Stomach (tissue), 4 donors: ENCODE measurements around the gene RIC1.

Source experiments
- EP300 ChIP-seq: sonication (generic); formaldehyde crosslinking; IDR thresholded peaks from one replicate; pipeline ENCODE4 v1.6.1; 2017; ENCODE audit warnings: antibody characterized with exemption
- POLR2A ChIP-seq, 4 donors: fragments of 450-650 bp; IDR thresholded peaks; one replicate each; pipeline ENCODE4 v1.6.1; 2016; ENCODE audit warnings: antibody characterized with exemption in 4 of 4, control low read depth in 2 of 4, mild to moderate bottlenecking in 1 of 4, moderate library complexity in 1 of 4
- POLR2AphosphoS5 ChIP-seq, 3 donors: sonication (generic); formaldehyde crosslinking; IDR thresholded peaks; one replicate each; pipeline ENCODE4 v1.6.1; 2016; ENCODE audit warnings: antibody characterized with exemption in 3 of 3
- TF ChIP-seq, protein P1 (sequence below), 7 experiments: fragments of 450-650 bp in 4 of 7; fragments of 200-600 bp in 3 of 7; sonication (generic) in 3 of 7; IDR thresholded peaks; one replicate each; pipeline ENCODE4 v1.5.1; 2016 to 2019; ENCODE audit warnings: antibody characterized with exemption in 7 of 7, control low read depth in 2 of 7, mild to moderate bottlenecking in 1 of 7

DNA sequence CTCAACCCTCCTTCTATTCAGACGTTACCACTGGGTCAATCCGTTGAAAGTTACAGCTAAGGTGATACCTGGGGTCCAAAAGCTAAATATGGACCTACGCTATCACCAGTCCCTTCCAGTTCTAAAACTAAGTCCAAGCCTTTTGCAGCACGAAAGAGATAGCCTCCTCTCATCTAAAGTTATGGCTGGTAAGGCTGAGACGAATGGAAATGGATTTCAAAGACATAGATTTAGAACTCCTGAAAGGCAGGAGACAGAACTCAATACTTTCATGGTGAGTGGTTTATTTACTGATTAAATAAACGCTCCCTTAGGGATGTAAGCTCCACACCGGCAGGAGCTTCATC lies 751 bp upstream of the RIC1 start:
- TF ChIP-seq POLR2AphosphoS5 (IDR thresholded peaks at IDR 0.05) (no peak), EP300 (no peak), POLR2A (IDR thresholded peaks at IDR 0.05) (no peak)
- TF ChIP-seq, protein P1, sequence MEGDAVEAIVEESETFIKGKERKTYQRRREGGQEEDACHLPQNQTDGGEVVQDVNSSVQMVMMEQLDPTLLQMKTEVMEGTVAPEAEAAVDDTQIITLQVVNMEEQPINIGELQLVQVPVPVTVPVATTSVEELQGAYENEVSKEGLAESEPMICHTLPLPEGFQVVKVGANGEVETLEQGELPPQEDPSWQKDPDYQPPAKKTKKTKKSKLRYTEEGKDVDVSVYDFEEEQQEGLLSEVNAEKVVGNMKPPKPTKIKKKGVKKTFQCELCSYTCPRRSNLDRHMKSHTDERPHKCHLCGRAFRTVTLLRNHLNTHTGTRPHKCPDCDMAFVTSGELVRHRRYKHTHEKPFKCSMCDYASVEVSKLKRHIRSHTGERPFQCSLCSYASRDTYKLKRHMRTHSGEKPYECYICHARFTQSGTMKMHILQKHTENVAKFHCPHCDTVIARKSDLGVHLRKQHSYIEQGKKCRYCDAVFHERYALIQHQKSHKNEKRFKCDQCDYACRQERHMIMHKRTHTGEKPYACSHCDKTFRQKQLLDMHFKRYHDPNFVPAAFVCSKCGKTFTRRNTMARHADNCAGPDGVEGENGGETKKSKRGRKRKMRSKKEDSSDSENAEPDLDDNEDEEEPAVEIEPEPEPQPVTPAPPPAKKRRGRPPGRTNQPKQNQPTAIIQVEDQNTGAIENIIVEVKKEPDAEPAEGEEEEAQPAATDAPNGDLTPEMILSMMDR (IDR thresholded peaks at IDR 0.05), result no peak
